Uterus (tissue), 2 donors: ENCODE data around the gene GAD2.

Source experiments
- POLR2A ChIP-seq, 2 donors: fragments of 450-650 bp; IDR thresholded peaks; one replicate each; pipeline ENCODE4 v1.6.1; 2016; ENCODE audit warnings: antibody characterized with exemption in 2 of 2, mild to moderate bottlenecking in 1 of 2, moderate library complexity in 1 of 2
- TF ChIP-seq, protein P1 (sequence below), 4 experiments: fragments of 200-600 bp in 2 of 4; fragments of 450-650 bp in 2 of 4; sonication (generic) in 2 of 4; IDR thresholded peaks; one replicate each; pipeline ENCODE4 v1.5.1; 2016 to 2019; ENCODE audit warnings: antibody characterized with exemption in 4 of 4, mild to moderate bottlenecking in 2 of 4, moderate library complexity in 1 of 4

DNA sequence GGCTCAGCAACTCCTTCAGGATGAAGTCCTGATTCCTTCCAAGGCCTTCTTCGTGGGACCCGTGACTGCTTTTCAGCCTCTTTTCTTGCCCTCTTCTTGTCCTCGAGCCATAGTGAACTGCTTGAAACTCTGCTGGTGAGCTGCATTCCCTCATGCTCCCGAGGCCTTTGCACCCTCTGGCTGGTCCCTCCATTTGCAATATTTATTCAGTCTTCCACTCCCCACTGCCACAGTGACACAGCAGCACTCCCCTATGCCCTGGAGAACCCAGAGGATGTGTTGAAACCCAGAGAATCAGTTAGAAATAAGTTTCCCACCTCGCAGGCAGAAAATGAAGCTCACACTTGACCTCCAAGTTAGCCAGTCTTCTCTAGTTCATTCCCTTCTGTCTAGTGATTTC lies 22.3 kb upstream of the GAD2 start:
- TF ChIP-seq, protein P1, sequence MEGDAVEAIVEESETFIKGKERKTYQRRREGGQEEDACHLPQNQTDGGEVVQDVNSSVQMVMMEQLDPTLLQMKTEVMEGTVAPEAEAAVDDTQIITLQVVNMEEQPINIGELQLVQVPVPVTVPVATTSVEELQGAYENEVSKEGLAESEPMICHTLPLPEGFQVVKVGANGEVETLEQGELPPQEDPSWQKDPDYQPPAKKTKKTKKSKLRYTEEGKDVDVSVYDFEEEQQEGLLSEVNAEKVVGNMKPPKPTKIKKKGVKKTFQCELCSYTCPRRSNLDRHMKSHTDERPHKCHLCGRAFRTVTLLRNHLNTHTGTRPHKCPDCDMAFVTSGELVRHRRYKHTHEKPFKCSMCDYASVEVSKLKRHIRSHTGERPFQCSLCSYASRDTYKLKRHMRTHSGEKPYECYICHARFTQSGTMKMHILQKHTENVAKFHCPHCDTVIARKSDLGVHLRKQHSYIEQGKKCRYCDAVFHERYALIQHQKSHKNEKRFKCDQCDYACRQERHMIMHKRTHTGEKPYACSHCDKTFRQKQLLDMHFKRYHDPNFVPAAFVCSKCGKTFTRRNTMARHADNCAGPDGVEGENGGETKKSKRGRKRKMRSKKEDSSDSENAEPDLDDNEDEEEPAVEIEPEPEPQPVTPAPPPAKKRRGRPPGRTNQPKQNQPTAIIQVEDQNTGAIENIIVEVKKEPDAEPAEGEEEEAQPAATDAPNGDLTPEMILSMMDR (IDR thresholded peaks at IDR 0.05): no peak
- no peak for TF ChIP-seq POLR2A (IDR thresholded peaks at IDR 0.05)
